Measurements from ENCODE around the gene HAUS7. TPM values are rescaled to one million over a fixed set of nuclear protein-coding genes. Genes with fewer than 3 reads are reported as not detected.
A peak's percentile ranks its signal among the peaks of the same experiment; 100 is the strongest.

HAUS7 gene
- total and polyA plus RNA-seq, 7 donors: 15.0 to 37.8 (median 23.9) TPM

- intact Hi-C loops (cut with DNase I): no loop called here
- no peak for DNase-seq
- Histone ChIP-seq H3K9me3 (no peaks in the 10 kb centered on the region), H3K27me3 (peaks cover 0 to 4% (median 0%) of the 10 kb centered on the region in 3 donors), H3K4me3 (no peak overlapping the region), H3K27ac (no peak overlapping the region), H3K4me1 (no peaks in the 10 kb centered on the region), H3K36me3 (no peaks in the 10 kb centered on the region)
- 94 to 95% methylated on average over 9 of the region's 9 CpGs for WGBS, 2 donors
- no peak for TF ChIP-seq POLR2AphosphoS5 (IDR thresholded peaks at IDR 0.05)
- no peak for TF ChIP-seq POLR2A (IDR thresholded peaks at IDR 0.05)
- no peak for TF ChIP-seq CTCF (IDR thresholded peaks at IDR 0.05)
- TF ChIP-seq EP300 (IDR thresholded peaks at IDR 0.05): no peak
Measured at GRCh38 chrX:153500676-153501280, 30.4 kb upstream of the HAUS7 start.

- DNase-seq: no peak
- no peaks in the 10 kb centered on the region for H3K4me1 ChIP-seq
- H3K36me3 ChIP-seq: no peaks in the 10 kb centered on the region
- WGBS, 2 donors: 75 to 83% methylated on average over 17 of the region's 17 CpGs
- intact Hi-C loops (cut with DNase I): no loop called here
- H3K4me3 ChIP-seq: no peak overlapping the region
- peaks cover 0 to 7% (median 0%) of the 10 kb centered on the region in 3 donors for H3K27me3 ChIP-seq
- H3K27ac ChIP-seq: no peak overlapping the region
- TF ChIP-seq CTCF (IDR thresholded peaks at IDR 0.05) (no peak), POLR2A (IDR thresholded peaks at IDR 0.05) (no peak), POLR2AphosphoS5 (IDR thresholded peaks at IDR 0.05) (no peak), EP300 (IDR thresholded peaks at IDR 0.05) (no peak)
- no peaks in the 10 kb centered on the region for H3K9me3 ChIP-seq
Measured at GRCh38 chrX:153499876-153500275, 29.5 kb upstream of the HAUS7 start.

GRCh38 chrX:153499341-153499740 lies 29.0 kb upstream of the HAUS7 start:
- Histone ChIP-seq H3K4me1 (no peaks in the 10 kb centered on the region), H3K27ac (no peak overlapping the region), H3K9me3 (no peaks in the 10 kb centered on the region), H3K4me3 (no peak overlapping the region), H3K36me3 (no peaks in the 10 kb centered on the region), H3K27me3 (peaks cover 0 to 7% (median 0%) of the 10 kb centered on the region in 3 donors)
- intact Hi-C loops (cut with DNase I): no loop called here
- no peak for DNase-seq
- TF ChIP-seq POLR2AphosphoS5 (IDR thresholded peaks at IDR 0.05) (no peak), EP300 (IDR thresholded peaks at IDR 0.05) (no peak), CTCF (IDR thresholded peaks at IDR 0.05) (no peak), POLR2A (IDR thresholded peaks at IDR 0.05) (no peak)
- 44 to 73% methylated on average over 15 of the region's 15 CpGs for WGBS, 2 donors

- Histone ChIP-seq H3K9me3 (no peaks in the 10 kb centered on the region), H3K27ac (no peak overlapping the region), H3K4me3 (no peak overlapping the region), H3K27me3 (peaks cover 0 to 7% (median 0%) of the 10 kb centered on the region in 3 donors), H3K4me1 (no peaks in the 10 kb centered on the region), H3K36me3 (no peaks in the 10 kb centered on the region)
- intact Hi-C loops (cut with DNase I): no loop called here
- WGBS, 2 donors: 75 to 88% methylated on average over 7 of the region's 7 CpGs
- DNase-seq: no peak
- TF ChIP-seq EP300 (IDR thresholded peaks at IDR 0.05) (no peak), POLR2AphosphoS5 (IDR thresholded peaks at IDR 0.05) (no peak), CTCF (IDR thresholded peaks at IDR 0.05) (no peak), POLR2A (IDR thresholded peaks at IDR 0.05) (no peak)
Measured at GRCh38 chrX:153498453-153498852, 28.1 kb upstream of the HAUS7 start.

GRCh38 chrX:153496590-153496959 lies 26.2 kb upstream of the HAUS7 start:
- no peak overlapping the region for H3K27ac ChIP-seq
- H3K27me3 ChIP-seq: peaks cover 0 to 7% (median 0%) of the 10 kb centered on the region in 3 donors
- DNase-seq: no peak
- WGBS, 2 donors: 47 to 61% methylated on average over 8 of the region's 8 CpGs
- TF ChIP-seq POLR2AphosphoS5 (IDR thresholded peaks at IDR 0.05): no peak
- TF ChIP-seq CTCF (IDR thresholded peaks at IDR 0.05): no peak
- TF ChIP-seq POLR2A (IDR thresholded peaks at IDR 0.05): no peak
- no peak for TF ChIP-seq EP300 (IDR thresholded peaks at IDR 0.05)
- intact Hi-C loops (cut with DNase I): no loop called here
- no peaks in the 10 kb centered on the region for H3K4me1 ChIP-seq
- H3K4me3 ChIP-seq: peak overlapping the region in 1 of 4 donors; percentile 41
- H3K36me3 ChIP-seq: no peaks in the 10 kb centered on the region
- H3K9me3 ChIP-seq: no peaks in the 10 kb centered on the region
